HG03469 (cell line): Measurements from ENCODE around the gene ZNF462.
A peak's percentile ranks its signal among the peaks of the same experiment; 100 is the strongest.

ENCODE experiments used
- ATAC-seq: cut with Tn5 transposase; IDR thresholded peaks from one replicate; pipeline ENCODE4 v1.9.1; 2021; ENCODE audit warnings: mild to moderate bottlenecking, moderate library complexity, moderate number of reproducible peaks; ENCODE audit not compliant: unreplicated experiment

ZNF462 gene

GRCh38 chr9:106958955-106959657 is 96.1 kb downstream of the ZNF462 start:
- ATAC-seq = no peak

- ATAC-seq = no peak
Measured at GRCh38 chr9:106960258-106960657, 97.3 kb downstream of the ZNF462 start.

GRCh38 chr9:106961623-106962022 is 98.7 kb downstream of the ZNF462 start:
- ATAC-seq = no peak

GRCh38 chr9:106962122-106962521 is 99.2 kb downstream of the ZNF462 start:
- no peak for ATAC-seq

GRCh38 chr9:106962615-106963363 is 99.8 kb downstream of the ZNF462 start:
- ATAC-seq = no peak

- no peak for ATAC-seq
Measured at GRCh38 chr9:106963684-106964083, 100.7 kb downstream of the ZNF462 start.

GRCh38 chr9:106964329-106964728 is 101.4 kb downstream of the ZNF462 start:
- no peak for ATAC-seq

GRCh38 chr9:106964822-106965525 is 102.0 kb downstream of the ZNF462 start:
- no peak for ATAC-seq

GRCh38 chr9:106966481-106966880 is 103.5 kb downstream of the ZNF462 start:
- no peak for ATAC-seq

GRCh38 chr9:106969696-106970095 is 106.7 kb downstream of the ZNF462 start:
- no peak for ATAC-seq

GRCh38 chr9:106970219-106970975 is 107.4 kb downstream of the ZNF462 start:
- no peak for ATAC-seq

- no peak for ATAC-seq
Measured at GRCh38 chr9:106970976-106971457, 108.1 kb downstream of the ZNF462 start.

GRCh38 chr9:106972082-106972481 is 109.1 kb downstream of the ZNF462 start:
- no peak for ATAC-seq

- ATAC-seq = no peak
Measured at GRCh38 chr9:106974341-106974740, 111.4 kb downstream of the ZNF462 start.

- no peak for ATAC-seq
Measured at GRCh38 chr9:106976772-106977171, 113.8 kb downstream of the ZNF462 start.

- ATAC-seq = no peak
Measured at GRCh38 chr9:106980551-106981101, 117.7 kb downstream of the ZNF462 start.

- ATAC-seq = peak; percentile 65
Measured at GRCh38 chr9:106981396-106982287, 118.7 kb downstream of the ZNF462 start.

GRCh38 chr9:106982636-106983035 is 119.7 kb downstream of the ZNF462 start:
- no peak for ATAC-seq

- no peak for ATAC-seq
Measured at GRCh38 chr9:106983346-106983745, 120.4 kb downstream of the ZNF462 start.
